DOHH2 (cell line): Measurements from ENCODE around the gene DNTT.
A peak's percentile ranks its signal among the peaks of the same experiment; 100 is the strongest.

Experiments
- H3F3A ChIP-seq: fragments of 200-600 bp; sonication (generic), shearing (Covaris generic); 2 replicates; pipeline ENCODE4 v1.6.0; 2016; ENCODE audit warnings: antibody characterized with exemption, mild to moderate bottlenecking; ENCODE audit not compliant: control insufficient read depth, insufficient read depth
- H3K27ac ChIP-seq: fragments of 200-600 bp; sonication (generic); 2 replicates; pipeline ENCODE4 v1.5.1; 2014; ENCODE audit warnings: low read depth, mild to moderate bottlenecking, low read length, moderate library complexity
- H3K27me3 ChIP-seq: fragments of 200-600 bp; sonication (generic); 2 replicates; pipeline ENCODE4 v1.6.1; 2014; ENCODE audit warnings: mild to moderate bottlenecking, low read length, mixed read lengths; ENCODE audit not compliant: control insufficient read depth
- H3K36me3 ChIP-seq: fragments of 200-600 bp; sonication (generic); 2 replicates; pipeline ENCODE4 v1.6.1; 2014; ENCODE audit warnings: mild to moderate bottlenecking, low read length, moderate library complexity, mixed read lengths; ENCODE audit not compliant: control insufficient read depth
- H3K4me1 ChIP-seq: fragments of 200-600 bp; sonication (generic); 2 replicates; pipeline ENCODE4 v1.6.1; 2014; ENCODE audit warnings: mild to moderate bottlenecking, low read length, mixed read lengths; ENCODE audit not compliant: control insufficient read depth
- H3K4me2 ChIP-seq: fragments of 200-600 bp; sonication (generic); 2 replicates; pipeline ENCODE4 v1.6.0; 2014; ENCODE audit warnings: mild to moderate bottlenecking, low read length, moderate library complexity
- H3K4me3 ChIP-seq: fragments of 200-600 bp; sonication (generic); 2 replicates; pipeline ENCODE4 v1.5.1; 2014; ENCODE audit warnings: mild to moderate bottlenecking, low read length, mixed read lengths
- H3K79me2 ChIP-seq: fragments of 200-600 bp; sonication (generic); 2 replicates; pipeline ENCODE4 v1.6.1; 2014; ENCODE audit warnings: mild to moderate bottlenecking, low read length, mixed read lengths; ENCODE audit not compliant: control insufficient read depth
- H3K9me2 ChIP-seq: fragments of 200-600 bp; sonication (generic); replicated peaks from 2 replicates; pipeline ENCODE4 v1.6.1; 2014; ENCODE audit warnings: mild to moderate bottlenecking, low read length, mixed read lengths; ENCODE audit not compliant: control insufficient read depth
- H3K9me3 ChIP-seq: fragments of 200-600 bp; sonication (generic); 2 replicates; pipeline ENCODE4 v1.6.1; 2014; ENCODE audit warnings: antibody characterized with exemption, low read length, mixed read lengths; ENCODE audit not compliant: control insufficient read depth, insufficient read depth
- H4K20me1 ChIP-seq: fragments of 200-600 bp; sonication (generic); 2 replicates; pipeline ENCODE4 v1.6.0; 2014; ENCODE audit warnings: low read depth, mild to moderate bottlenecking, antibody characterized with exemption, low read length, moderate library complexity; ENCODE audit not compliant: control insufficient read depth, insufficient read depth
- CTCF ChIP-seq: fragments of 200-600 bp; sonication (generic); IDR thresholded peaks from one replicate; pipeline ENCODE4 v1.5.1; 2014; ENCODE audit warnings: antibody characterized with exemption, mild to moderate bottlenecking, low read depth, low read length; ENCODE audit not compliant: poor library complexity, severe bottlenecking
- EZH2phosphoT487 ChIP-seq: fragments of 200-600 bp; sonication (generic); IDR thresholded peaks from 2 replicates; pipeline ENCODE4 v1.6.1; 2017; ENCODE audit warnings: borderline replicate concordance, mild to moderate bottlenecking, antibody characterized with exemption, low read length, moderate library complexity, mixed read lengths

Gene DNTT

GRCh38 chr10:96304230-96304629, at the start of gene DNTT:
TSS of gene DNTT (plus strand) at chr10:96304434. CDS start at chr10:96304498, 64 bp downstream.
- Histone ChIP-seq H3K4me2 (no peak within 1 kb of the TSS), H3K79me2 (no peaks in the 10 kb centered on the region), H3K36me3 (no peaks in the 10 kb centered on the region), H3K4me1 (peaks cover 27% of the 10 kb centered on the region), H3K9me2 (no peaks in the 10 kb centered on the region), H3K9me3 (no peaks in the 10 kb centered on the region), H3F3A (no peaks in the 10 kb centered on the region), H3K27ac (no peak within 1 kb of the TSS), H3K27me3 (no peaks in the 10 kb centered on the region), H3K4me3 (no peak within 1 kb of the TSS), H4K20me1 (no peaks in the 10 kb centered on the region)
- TF ChIP-seq EZH2phosphoT487: no peak
- no peak for TF ChIP-seq CTCF

DNA sequence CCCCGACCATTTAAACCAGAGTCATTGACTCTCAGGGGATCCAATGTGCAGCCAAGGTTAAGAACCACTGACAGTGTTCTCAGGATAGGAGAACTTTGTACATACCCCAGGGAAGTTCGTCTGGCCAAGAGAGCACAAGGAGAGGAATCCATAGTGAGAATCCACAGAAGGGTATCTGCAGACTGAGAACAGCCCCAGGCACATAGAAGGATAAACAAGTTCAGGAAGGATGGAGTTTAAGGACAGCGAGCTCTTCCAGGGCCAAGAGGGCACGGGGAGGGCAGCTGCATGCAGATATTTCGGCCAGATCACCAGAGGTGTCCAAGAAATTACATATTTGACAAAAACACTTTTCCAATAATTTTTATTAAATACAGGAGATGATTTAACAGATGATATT, 49.3 kb upstream of the DNTT start:
- Histone ChIP-seq H3F3A (peaks cover 3% of the 10 kb centered on the region), H3K4me1 (peaks cover 85% of the 10 kb centered on the region), H4K20me1 (peaks cover 20% of the 10 kb centered on the region), H3K27me3 (no peaks in the 10 kb centered on the region), H3K4me3 (no peak overlapping the region), H3K27ac (no peak overlapping the region), H3K36me3 (peaks cover 76% of the 10 kb centered on the region), H3K9me2 (no peaks in the 10 kb centered on the region), H3K79me2 (peaks cover 93% of the 10 kb centered on the region), H3K9me3 (no peaks in the 10 kb centered on the region), H3K4me2 (no peak overlapping the region)
- no peak for TF ChIP-seq CTCF
- TF ChIP-seq EZH2phosphoT487: no peak

GRCh38 chr10:96255549-96256333, 48.5 kb upstream of the DNTT start:
- H3K9me3 ChIP-seq: no peaks in the 10 kb centered on the region
- no peak overlapping the region for H3K4me2 ChIP-seq
- H3K79me2 ChIP-seq: peaks cover 94% of the 10 kb centered on the region
- H3K9me2 ChIP-seq: no peaks in the 10 kb centered on the region
- H3K36me3 ChIP-seq: peaks cover 76% of the 10 kb centered on the region
- H3F3A ChIP-seq: peaks cover 3% of the 10 kb centered on the region; the same call in 1 of the 2 replicates
- no peaks in the 10 kb centered on the region for H3K27me3 ChIP-seq
- peaks cover 20% of the 10 kb centered on the region for H4K20me1 ChIP-seq
- no peak overlapping the region for H3K4me3 ChIP-seq
- H3K27ac ChIP-seq: 0 out of 2 replicates have a peak overlapping the region, but pooled peaks have one; percentile 3
- H3K4me1 ChIP-seq: peaks cover 86% of the 10 kb centered on the region
- TF ChIP-seq EZH2phosphoT487 (no peak), CTCF (no peak)
